Heart left ventricle (tissue), 13 donors: Measurements from ENCODE around the gene APOB.

Experiments used
- POLR2A ChIP-seq, 2 donors: fragments of 450-650 bp; IDR thresholded peaks; one replicate each; pipeline ENCODE4 v1.6.1; 2017; ENCODE audit warnings: antibody characterized with exemption in 2 of 2, mild to moderate bottlenecking in 2 of 2, moderate library complexity in 2 of 2
- TF ChIP-seq, protein P1 (sequence below), 12 donors: fragments of 200-600 bp; sonication (generic) in 4 of 12; IDR thresholded peaks; one replicate each; pipeline versions ENCODE4 v1.5.0 to v1.8.0; 2018 to 2022; ENCODE audit warnings: antibody characterized with exemption in 12 of 12, mild to moderate bottlenecking in 5 of 12
- donor health status: ischemic (EF 13 %, LVEDD 7.1; RV severe dilation, severe dysfunction).
- donor health status: DM: no; HTN: yes; CAD: no.
- donor health status: DM: no; HTN: no; CAD: no.
- donor health status: ischemic (EF 25% LVEDD 6.9; RV normal size, moderate dysfunction).
- donor health status: ischemic (EF 25% LVEDD 5.7; RV mildly dilated, moderate dysfunction).
- donor health status: ischemic (EF 35%, LVEDD 5.7; RV mildly dilated, moderate dysfunction).
- donor health status: nonischemic (EF 11% LVEDD 7.7; RV severe dilation, severe dysfunction).
- donor health status: DM: yes; HTN: yes; CAD: no.
- donor health status: PGD.
- donor health status: ischemic (EF 29% LVEDD 5.4; RV normal size, mild dysfunction).
- donor health status: nonischemic (EF 23%, LVEDD 6.1; RV moderate dilation, normal function).

DNA sequence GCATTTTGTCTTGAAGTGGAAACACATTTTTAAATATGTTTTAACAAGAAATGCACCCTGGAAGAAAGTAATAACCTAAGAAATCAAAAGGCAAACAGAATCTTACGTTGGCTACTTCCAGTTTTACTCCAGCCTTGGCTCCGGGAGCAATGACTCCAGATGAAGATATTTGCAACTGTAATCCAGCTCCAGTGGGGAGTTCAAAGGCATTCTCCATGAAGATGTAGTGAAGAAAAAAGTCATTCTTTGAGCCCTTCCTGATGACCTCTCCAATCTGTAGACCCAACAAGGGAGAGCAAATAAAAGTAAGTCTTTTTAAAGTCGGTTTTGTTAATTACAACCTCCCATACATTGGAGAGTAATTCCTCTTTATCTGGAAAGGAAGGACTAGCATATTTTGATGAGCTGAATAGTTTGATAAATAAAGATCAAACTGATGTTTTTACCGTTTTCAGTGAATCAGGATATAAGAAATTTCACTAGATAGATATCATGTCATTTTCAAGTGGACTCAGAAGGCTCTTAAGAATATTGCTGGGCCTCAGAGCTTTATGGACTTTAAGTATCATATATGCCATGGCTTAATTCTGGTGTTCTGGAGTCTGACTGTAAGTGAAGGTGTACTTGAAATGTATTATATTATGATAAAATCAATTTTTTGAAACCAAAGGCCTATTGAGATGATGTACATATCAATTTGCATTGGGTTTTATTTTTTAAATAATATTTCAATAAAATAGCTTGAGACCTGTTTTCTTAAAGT is 20.3 kb downstream of the APOB start:
- TF ChIP-seq, protein P1, sequence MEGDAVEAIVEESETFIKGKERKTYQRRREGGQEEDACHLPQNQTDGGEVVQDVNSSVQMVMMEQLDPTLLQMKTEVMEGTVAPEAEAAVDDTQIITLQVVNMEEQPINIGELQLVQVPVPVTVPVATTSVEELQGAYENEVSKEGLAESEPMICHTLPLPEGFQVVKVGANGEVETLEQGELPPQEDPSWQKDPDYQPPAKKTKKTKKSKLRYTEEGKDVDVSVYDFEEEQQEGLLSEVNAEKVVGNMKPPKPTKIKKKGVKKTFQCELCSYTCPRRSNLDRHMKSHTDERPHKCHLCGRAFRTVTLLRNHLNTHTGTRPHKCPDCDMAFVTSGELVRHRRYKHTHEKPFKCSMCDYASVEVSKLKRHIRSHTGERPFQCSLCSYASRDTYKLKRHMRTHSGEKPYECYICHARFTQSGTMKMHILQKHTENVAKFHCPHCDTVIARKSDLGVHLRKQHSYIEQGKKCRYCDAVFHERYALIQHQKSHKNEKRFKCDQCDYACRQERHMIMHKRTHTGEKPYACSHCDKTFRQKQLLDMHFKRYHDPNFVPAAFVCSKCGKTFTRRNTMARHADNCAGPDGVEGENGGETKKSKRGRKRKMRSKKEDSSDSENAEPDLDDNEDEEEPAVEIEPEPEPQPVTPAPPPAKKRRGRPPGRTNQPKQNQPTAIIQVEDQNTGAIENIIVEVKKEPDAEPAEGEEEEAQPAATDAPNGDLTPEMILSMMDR (IDR thresholded peaks at IDR 0.05): no peak
- no peak for TF ChIP-seq POLR2A (IDR thresholded peaks at IDR 0.05)
